LNCAP (cell line): ENCODE data around the gene SHH.

Experiments
- CTCF ChIP-seq: fragments of 450-650 bp; IDR thresholded peaks from 2 replicates; pipeline ENCODE4 v1.5.1; 2017; ENCODE audit warnings: mild to moderate bottlenecking

Gene SHH

GRCh38 chr7:155789001-155789725 lies 23.1 kb downstream of the SHH start:
- no peak for TF ChIP-seq CTCF

- TF ChIP-seq CTCF, result no peak
Measured at GRCh38 chr7:155788616-155789000, 23.7 kb downstream of the SHH start.

- no peak for TF ChIP-seq CTCF
Measured at GRCh38 chr7:155787171-155787851, 25.0 kb downstream of the SHH start.

GRCh38 chr7:155786491-155786890 lies 25.8 kb downstream of the SHH start:
- no peak for TF ChIP-seq CTCF

- no peak for TF ChIP-seq CTCF
Measured at GRCh38 chr7:155785536-155785935, 26.7 kb downstream of the SHH start.

- no peak for TF ChIP-seq CTCF
Measured at GRCh38 chr7:155782466-155782865, 29.8 kb downstream of the SHH start.

GRCh38 chr7:155781433-155781832 lies 30.8 kb downstream of the SHH start:
- no peak for TF ChIP-seq CTCF
